Tibial artery (tissue), 4 donors: ENCODE results near the gene VASP.

ENCODE experiments used
- DNase-seq, 2 donors: peaks; one replicate each; pipeline ENCODE4 v3.0.0-alpha.2; 2019
- H3K27ac ChIP-seq, 2 donors: fragments of 200-600 bp; sonication (generic) in 1 of 2; 1 replicate in 1 of 2; 2 replicates in 1 of 2; pipeline ENCODE4 v1.5.1; 2018 to 2019; ENCODE audit warnings: mild to moderate bottlenecking in 1 of 2
- H3K27me3 ChIP-seq, 2 donors: fragments of 200-600 bp; sonication (generic) in 1 of 2; one replicate each; pipeline versions ENCODE4 v1.5.1 to v1.6.0; 2016 to 2019
- H3K36me3 ChIP-seq, 3 donors: fragments of 200-600 bp; sonication (generic) in 2 of 3; one replicate each; pipeline ENCODE4 v1.5.1; 2016 to 2019; ENCODE audit warnings: mild to moderate bottlenecking in 2 of 3
- H3K4me1 ChIP-seq, 4 donors: fragments of 200-600 bp; sonication (generic) in 2 of 4; 1 replicate in 3 of 4; 2 replicates in 1 of 4; pipeline ENCODE4 v1.5.1; 2016 to 2019
- H3K4me3 ChIP-seq, 2 donors: fragments of 200-600 bp; sonication (generic) in 1 of 2; 1 replicate in 1 of 2; 2 replicates in 1 of 2; pipeline ENCODE4 v1.5.1; 2018 to 2019; ENCODE audit warnings: mild to moderate bottlenecking in 2 of 2
- H3K9me3 ChIP-seq, 3 donors: fragments of 200-600 bp; sonication (generic) in 1 of 3; one replicate each; pipeline ENCODE4 v1.5.1; 2016 to 2019
- intact Hi-C: fragments of 100-400 bp; cut with DNase I; formaldehyde crosslinking; loops from one replicate; pipeline ENCODE4 v1.15.0; 2023; ENCODE audit warnings: low total_unique reads
- TF ChIP-seq, protein P1 (sequence below), 2 experiments: fragments of 200-600 bp in 1 of 2; fragments of 450-650 bp in 1 of 2; IDR thresholded peaks; one replicate each; pipeline ENCODE4 v1.5.1; 2017 to 2019; ENCODE audit warnings: antibody characterized with exemption in 2 of 2, mild to moderate bottlenecking in 1 of 2, moderate library complexity in 1 of 2

Gene VASP

DNA sequence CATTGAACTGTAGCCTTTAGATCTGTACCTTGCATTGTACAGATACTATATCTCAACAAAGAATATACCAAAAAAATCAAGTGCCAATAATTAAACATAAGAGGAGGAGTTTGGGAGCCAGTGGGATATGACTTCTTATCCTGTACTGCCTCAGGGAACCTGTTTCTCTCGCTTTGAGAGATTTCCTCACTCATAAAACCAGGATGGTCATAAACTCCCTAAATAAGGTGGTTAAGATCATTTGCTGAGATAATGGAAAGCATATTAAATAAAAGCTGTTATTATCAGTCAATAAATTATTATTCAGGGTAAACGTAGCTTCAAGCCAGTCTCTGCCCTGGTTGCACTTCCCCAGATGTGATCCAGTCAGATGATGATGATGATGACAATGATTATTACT, 60.3 kb downstream of the VASP start:
- TF ChIP-seq, protein P1, sequence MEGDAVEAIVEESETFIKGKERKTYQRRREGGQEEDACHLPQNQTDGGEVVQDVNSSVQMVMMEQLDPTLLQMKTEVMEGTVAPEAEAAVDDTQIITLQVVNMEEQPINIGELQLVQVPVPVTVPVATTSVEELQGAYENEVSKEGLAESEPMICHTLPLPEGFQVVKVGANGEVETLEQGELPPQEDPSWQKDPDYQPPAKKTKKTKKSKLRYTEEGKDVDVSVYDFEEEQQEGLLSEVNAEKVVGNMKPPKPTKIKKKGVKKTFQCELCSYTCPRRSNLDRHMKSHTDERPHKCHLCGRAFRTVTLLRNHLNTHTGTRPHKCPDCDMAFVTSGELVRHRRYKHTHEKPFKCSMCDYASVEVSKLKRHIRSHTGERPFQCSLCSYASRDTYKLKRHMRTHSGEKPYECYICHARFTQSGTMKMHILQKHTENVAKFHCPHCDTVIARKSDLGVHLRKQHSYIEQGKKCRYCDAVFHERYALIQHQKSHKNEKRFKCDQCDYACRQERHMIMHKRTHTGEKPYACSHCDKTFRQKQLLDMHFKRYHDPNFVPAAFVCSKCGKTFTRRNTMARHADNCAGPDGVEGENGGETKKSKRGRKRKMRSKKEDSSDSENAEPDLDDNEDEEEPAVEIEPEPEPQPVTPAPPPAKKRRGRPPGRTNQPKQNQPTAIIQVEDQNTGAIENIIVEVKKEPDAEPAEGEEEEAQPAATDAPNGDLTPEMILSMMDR (IDR thresholded peaks at IDR 0.05), result no peak
- no peak for DNase-seq
- Histone ChIP-seq H3K4me3 (no peak overlapping the region), H3K4me1 (no peaks in the 10 kb centered on the region), H3K9me3 (no peaks in the 10 kb centered on the region), H3K27me3 (no peaks in the 10 kb centered on the region), H3K27ac (no peak overlapping the region), H3K36me3 (no peaks in the 10 kb centered on the region)
- intact Hi-C loops, result no loop called here

- no peaks in the 10 kb centered on the region for H3K4me1 ChIP-seq
Observed at GRCh38 chr19:45568732-45569131, 61.5 kb downstream of the VASP start.

DNA sequence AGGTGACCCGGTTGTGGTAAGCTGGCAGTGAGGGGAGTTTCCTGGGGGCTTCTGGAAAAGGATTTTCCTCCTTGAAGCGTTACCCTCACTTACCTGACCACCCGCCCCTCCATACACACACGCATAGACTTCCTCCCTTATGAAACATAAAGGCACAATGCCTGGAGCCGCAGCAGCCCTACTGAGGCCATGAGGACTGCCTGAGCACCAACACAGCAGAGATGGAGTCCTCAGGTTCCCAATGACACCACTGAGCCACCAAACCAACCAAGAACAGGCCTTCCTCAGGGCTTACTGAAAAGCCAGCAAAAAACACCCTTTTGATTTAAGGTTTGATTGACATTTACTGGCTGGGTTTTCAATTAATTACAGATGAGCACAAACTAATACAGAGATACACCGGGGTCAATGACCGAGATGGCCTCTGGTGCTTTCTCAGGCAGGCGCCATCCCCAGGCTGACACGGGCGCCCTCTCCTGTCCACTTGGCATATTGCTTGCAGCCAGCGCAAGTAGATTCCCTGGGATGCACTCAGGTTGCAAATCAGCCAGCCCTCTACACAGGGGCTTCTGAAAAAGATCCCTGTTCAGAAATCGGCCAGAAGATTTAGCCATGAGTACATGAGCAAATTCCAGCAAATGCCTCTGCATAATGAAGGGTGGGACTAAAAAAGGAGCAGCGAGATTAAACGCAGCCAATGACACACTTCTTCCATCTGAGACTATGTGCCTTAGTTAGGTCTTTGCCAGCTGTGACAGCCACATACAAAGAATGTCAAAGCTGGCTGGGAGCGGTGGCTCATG, 62.5 kb downstream of the VASP start:
- H3K36me3 ChIP-seq, result no peaks in the 10 kb centered on the region
- TF ChIP-seq, protein P1 (IDR thresholded peaks at IDR 0.05), result peak; percentile 42 to 53
- no peak overlapping the region for H3K27ac ChIP-seq
- DNase-seq, result no peak
- no peak overlapping the region for H3K4me3 ChIP-seq
- intact Hi-C loops, result no loop called here
- H3K4me1 ChIP-seq, result no peaks in the 10 kb centered on the region
- no peaks in the 10 kb centered on the region for H3K27me3 ChIP-seq
- H3K9me3 ChIP-seq, result no peaks in the 10 kb centered on the region

More at GRCh38 chr19:45568732-45569131, 61.5 kb downstream of the VASP start:
- no peaks in the 10 kb centered on the region for H3K9me3 ChIP-seq
- no peak overlapping the region for H3K27ac ChIP-seq
- TF ChIP-seq, protein P1 (IDR thresholded peaks at IDR 0.05), result no peak
- DNase-seq, result no peak
- H3K36me3 ChIP-seq, result no peaks in the 10 kb centered on the region
- intact Hi-C loops, result no loop called here
- H3K4me3 ChIP-seq, result no peak overlapping the region
- no peaks in the 10 kb centered on the region for H3K27me3 ChIP-seq

DNA sequence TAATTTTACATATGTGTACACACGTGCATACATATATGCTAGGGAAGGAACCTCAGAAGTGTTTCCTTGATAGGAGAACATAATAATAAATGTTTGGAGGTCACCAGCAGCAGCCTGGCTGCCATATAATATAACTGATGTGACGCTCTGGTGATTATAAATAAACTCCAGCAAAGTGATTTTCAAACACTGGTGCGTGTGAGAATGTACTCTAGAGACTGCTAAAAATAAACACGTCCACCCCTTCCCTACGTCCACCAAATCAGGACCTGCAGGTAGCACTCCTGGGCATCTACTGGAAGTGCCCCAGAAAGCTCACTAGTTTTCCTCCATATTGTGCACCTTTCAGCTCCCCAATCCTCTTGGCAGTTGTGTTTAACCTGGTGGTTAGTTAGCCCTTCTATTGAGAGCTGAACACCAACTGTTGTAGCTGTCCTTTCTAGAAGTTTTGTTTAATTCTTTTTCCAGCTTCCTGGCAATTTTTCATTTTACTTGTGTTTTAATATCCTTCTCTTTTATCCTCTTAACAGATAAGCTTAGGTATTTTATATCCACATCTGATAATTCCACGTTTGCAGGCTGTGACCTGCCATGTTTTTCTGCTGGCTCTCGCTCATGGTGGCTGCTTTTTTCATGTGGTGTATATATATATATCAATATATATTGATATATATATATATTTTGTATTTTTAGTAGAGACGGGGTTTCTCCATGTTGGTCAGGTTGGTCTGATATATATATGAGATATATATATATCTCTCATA, 64.4 kb downstream of the VASP start:
- intact Hi-C loops, result no loop called here

DNA sequence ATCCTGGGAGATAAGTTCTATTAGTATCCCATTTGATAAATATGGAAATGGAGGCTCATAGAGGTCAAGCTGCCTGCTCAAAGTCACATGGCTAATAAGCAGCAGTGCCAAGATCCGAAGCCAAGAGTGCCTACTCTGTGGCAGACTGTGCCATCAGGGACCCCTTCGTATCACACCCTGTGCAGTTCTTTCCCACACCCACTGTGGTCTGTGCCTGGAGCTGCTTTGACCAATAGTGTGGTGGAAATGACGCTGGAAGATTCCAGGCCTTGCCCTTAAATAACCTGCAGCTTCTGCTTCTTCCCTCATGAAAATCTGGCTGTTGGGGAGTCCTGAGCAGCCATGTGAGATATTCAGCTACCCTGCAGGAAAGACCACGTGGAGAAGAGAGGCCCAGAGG, 67.2 kb downstream of the VASP start:
- intact Hi-C loops, result no loop called here
- H3K36me3 ChIP-seq, result no peaks in the 10 kb centered on the region
- H3K4me3 ChIP-seq, result no peak overlapping the region
- no peaks in the 10 kb centered on the region for H3K4me1 ChIP-seq
- H3K9me3 ChIP-seq, result no peaks in the 10 kb centered on the region
- H3K27ac ChIP-seq, result no peak overlapping the region
- no peak for DNase-seq
- H3K27me3 ChIP-seq, result no peaks in the 10 kb centered on the region
- TF ChIP-seq, protein P1 (IDR thresholded peaks at IDR 0.05), result no peak

More for the DNA sequence above, 64.4 kb downstream of the VASP start:
- no peak for DNase-seq
- Histone ChIP-seq H3K9me3 (no peaks in the 10 kb centered on the region), H3K27me3 (no peaks in the 10 kb centered on the region), H3K27ac (no peak overlapping the region), H3K4me3 (no peak overlapping the region), H3K4me1 (no peaks in the 10 kb centered on the region), H3K36me3 (no peaks in the 10 kb centered on the region)
- TF ChIP-seq, protein P1 (IDR thresholded peaks at IDR 0.05), result no peak
